CD4-positive, alpha-beta T cell treated with Interleukin-4 for 4 hours (primary cell): ENCODE measurements around the gene STPG1.
A peak's percentile ranks its signal among the peaks of the same experiment; 100 is the strongest.
"Not testable (repeated sequence)": the region's sequence is repeated elsewhere in the genome, so short reads cannot be mapped to it uniquely, and the experiment has no call there.

Experiments used
- DNase-seq: peaks from one replicate; pipeline ENCODE4 v3.0.0-alpha.2; 2020

STPG1 gene, protein sequence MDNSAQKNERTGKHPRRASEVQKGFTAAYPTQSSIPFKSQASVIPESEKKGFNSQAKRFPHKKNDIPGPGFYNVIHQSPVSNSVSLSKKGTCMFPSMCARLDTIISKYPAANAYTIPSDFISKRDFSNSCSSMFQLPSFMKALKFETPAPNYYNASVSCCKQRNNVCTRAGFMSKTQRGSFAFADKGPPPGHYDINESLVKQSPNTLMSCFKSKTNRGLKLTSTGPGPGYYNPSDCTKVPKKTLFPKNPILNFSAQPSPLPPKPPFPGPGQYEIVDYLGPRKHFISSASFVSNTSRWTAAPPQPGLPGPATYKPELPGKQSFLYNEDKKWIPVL

DNA sequence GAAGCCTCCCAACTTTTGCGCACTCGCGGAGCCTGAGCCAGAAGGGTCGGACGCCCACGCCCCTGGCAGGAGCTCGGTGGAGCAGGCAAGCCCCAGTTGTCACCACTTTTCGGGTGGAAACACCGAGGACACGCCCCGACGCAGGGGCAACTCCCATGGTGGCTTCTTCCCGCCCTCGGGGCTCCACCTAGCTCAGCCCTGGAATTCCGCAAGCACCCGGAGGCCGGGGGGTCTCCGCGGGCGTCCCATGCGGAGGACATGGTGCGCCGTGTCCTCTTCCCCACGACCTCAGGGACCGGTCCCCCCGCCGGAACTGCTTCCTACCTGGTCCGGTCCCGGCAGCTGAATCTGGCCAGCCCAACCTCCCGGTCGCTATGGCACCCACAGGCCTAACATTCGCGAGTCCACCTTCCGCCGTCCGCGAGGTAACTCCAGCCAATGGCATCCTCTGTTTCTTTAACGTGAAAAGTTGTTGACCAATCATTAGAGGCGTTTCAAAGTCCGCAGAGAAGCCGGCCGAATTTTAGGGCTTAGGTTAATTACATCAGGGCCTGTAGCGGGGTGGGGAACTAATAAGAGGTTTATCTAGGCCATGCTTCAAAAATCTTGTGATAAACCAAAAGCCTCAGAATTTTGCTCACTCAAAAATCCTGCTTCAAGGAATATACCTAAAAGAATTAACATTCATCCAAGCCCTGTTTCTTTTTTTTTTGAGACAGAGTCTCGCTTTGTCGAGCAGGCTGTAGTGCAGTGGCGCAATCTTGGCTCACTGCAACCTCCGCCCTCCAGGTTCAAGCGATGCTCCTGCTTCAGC is at the start of gene STPG1:
TSS of gene STPG1 (minus strand) at position 433 of the 814 bp plus-strand sequence. CDS start 12,394 bp downstream, outside the sequence.
- peak; percentile 89 for DNase-seq

DNA sequence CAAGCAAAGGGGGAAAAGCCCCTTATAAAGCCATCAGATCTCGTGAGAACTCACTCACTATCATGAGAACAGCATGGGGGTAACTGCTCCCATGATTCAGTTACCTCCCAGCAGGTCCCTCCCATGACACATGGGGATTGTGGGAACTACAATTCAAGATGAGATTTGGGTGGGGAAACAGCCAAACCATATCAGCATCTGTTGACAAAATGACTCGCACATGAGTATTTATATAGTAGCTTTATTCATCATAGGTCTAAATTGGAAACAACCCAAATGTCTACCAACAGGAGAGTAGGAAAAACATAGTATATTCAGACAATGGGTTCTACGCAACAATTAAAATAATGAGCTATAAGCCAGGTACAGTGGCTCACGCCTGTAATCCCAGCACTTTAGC is 48.5 kb upstream of the STPG1 start:
- not testable (repeated sequence) for DNase-seq

DNA sequence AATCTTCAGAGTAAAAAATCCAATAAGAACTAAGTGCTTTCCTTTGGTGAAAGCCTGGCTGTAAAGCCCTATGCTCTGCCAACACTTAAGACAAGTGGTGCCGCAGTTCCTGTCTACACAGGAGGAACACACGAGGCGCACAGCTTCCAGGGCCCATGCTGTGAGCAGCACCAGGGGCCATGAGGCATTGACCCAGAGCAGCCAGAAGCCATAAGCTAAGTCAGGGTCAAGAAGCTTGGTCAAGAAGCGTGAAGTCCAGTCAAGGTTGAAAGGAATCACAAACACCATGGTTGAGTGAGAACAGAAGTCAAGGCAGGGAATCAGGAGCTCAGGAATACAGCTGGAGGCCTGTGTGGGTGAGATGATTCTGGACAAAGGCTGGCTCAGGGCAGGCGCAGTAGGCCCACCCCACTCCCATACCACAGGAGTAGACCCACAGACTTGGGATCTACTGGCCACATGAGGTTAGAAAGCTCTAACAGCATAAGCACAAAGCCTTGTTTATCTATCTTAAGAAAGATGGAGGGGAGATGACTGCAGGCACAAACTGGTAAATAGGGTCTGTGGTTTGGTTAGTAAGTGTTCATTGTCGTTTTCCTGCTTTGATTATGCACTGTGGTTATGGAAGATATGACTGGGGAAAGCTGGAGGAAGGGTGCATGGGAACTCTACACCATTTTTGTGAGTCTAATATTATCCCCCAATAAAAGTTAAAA is 46.1 kb upstream of the STPG1 start:
- DNase-seq: no peak

DNA sequence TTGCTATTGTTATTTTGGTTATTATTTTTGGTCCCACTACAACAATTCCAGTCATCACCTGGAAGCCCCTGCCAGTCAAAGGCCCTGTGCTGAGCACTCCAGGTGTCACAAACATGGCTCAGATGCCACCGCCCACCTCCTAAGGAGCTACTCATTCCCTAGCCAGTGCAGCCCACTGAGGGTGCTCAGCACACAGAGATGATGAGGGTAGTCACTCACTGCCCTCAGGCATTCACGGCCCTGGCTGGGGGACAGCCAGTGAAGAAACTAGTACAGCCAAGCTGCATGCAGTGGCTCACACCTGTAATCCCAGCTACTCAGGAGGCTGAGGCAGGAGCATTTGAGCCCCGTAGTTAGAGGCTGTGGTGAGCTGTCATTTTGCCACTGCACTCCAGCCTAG is 44.3 kb upstream of the STPG1 start:
- no peak for DNase-seq

DNA sequence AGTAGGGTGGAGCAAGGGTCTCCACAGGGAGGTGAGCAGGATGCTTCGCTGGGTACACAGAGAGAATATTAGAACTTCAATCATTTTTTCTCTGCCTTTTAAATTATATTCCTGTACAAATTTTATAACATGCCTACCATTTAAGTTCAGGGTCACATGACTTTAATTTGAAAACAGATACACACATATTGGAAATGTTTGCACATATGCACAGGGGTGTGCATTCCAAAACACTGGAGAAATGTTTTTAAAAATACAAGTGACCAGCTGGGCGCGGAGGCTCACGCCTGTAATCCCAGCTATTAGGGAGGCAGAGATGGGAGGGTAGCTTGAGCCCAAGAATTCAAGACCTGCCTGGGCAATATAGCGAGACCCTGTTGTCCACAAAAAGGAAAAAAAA is 41.7 kb upstream of the STPG1 start:
- DNase-seq: no peak

DNA sequence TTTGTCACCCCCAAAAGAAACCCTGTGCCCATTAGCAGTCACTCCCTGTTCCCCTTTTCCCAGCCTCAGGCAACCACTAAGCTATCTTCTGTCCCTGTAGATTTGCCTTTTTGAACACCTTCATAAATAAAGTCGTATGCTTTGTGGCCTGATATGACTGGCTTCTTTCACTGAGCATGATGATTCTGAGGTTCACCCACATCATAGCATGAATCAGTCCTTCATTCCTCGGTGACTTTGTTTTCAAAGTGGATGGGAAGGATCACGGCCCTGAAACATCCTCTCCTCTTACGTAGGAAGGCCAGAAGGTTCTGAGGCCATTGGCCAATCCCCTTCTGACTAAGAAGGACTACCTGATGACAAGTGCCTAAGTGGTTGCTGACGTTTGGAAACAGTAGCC is 41.1 kb upstream of the STPG1 start:
- no peak for DNase-seq

DNA sequence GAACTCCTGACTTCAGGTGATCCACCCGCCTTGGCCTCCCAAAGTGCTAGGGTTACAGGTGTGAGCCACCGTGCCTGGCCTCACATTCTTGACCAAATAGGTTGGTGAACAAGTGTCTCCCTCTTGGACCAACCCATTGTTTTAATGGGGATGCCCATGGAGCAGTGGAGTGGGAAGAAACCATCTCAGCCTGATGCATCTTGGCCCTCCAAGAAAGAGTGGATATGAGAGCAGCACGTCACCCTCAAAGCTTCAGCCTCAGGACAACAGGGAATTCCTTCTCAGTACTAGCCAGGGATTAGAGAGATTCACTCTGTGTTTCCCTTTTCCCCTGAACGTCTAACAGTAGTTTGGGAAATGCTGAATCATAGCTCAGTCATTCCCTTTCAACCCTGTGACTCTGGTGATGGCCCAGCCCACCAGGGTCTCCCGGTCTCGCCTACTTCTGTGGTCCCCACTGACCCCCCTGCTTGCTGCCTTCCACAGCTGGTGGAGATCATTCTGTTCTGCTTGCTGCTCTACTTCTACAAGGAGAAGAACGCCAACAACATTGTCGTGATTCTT is 39.4 kb upstream of the STPG1 start:
- no peak for DNase-seq

DNA sequence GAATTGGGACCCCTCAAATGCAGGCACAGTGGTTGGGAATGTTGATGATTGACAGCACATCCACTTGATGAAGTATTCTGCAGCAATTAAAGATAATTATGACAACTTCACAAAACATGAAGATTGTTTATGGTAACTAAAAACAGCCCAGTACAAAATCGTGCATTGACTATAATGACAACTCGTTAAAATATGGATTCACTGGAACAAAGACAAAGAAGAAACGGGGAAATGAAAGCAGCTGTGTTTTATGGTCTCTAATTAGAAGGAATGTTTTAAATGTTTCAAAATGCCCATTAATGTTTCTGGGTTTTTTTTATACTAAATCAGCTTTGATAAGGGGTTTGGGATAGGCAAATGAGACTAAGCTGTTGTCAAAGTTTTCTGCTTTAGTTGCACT is 38.2 kb upstream of the STPG1 start:
- DNase-seq: no peak

DNA sequence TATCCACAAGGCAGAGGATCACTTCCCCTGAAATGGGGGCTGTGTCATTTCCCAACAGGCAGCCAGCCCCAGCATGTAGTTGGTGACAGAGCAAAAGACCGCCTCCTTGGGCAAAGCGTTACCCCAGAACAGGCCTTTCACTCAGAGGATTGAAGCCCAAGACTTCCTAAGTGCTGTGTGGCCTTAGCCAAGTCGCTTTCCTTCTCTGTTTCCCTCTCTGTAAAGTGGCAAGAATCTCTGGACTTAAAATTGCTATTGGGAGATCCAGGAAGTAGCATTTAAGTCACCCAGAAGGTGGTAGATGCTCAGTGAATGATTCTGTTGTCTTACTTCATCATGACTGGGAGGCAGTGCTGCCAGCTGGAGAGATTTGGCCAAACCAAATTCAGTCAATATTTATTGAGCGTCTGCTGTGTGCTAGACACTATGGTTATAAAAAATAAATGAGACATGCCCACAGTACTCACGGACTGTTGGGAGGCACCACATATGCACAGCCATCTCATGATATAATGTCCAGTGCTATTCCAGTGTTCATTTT is 37.3 kb upstream of the STPG1 start:
- no peak for DNase-seq

DNA sequence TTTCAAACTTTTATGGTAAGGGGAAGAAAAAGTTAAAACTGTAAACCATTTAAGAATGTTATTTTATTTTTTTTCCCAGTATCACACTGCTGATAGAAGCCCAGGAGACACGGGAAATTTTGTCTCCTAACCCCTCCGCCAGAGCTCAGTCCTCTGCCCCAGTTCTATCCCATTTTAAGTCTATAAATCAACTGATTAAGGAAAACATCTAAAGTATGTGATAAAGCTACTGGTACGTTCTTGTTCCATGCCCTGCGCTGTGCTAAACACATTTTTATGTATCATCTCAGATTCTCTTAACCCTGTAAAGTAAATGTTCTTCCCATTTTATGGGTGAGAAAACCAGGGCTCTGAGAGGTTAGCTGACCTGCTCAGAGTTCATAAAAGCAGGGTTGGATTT is 36.7 kb upstream of the STPG1 start:
- no peak for DNase-seq

DNA sequence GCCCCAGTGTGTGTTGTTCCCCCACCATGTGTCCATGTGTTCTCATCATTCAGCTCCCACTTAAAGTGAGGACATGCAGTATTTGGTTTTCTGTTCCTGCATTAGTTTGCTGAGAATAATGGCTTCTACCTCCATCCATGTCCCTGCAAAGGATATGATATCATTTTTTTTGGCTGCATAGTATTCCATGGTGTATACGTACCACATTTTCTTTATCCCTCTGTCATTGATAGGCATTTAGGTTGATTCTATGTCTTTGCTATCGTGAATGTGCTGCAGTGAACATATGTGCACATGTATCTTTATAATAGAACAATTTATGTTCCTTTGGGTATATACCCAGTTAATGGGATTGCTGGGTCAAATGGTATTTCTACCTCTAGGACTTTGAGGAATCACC is 32.9 kb upstream of the STPG1 start:
- not testable (repeated sequence) for DNase-seq

DNA sequence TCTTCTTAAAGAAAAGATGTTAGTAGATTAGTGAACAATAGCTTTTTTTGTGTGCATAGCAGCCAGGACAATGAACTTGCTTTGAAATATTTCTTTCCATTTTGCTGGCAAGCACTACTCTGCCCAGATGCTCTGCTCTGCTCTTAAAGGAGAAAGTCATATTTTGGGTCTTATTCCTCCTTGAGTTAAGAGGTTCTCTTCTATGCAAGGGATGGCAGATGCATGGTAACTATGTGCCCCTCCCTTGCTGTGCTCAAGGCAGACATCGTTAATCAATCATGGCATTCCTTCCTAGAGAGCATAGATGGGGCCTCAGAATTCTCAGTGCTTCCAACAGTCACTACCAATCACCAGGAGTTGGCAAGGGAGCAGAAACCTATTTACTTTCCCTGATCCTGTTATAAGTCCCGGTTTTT is 29.7 kb upstream of the STPG1 start:
- DNase-seq: no peak

DNA sequence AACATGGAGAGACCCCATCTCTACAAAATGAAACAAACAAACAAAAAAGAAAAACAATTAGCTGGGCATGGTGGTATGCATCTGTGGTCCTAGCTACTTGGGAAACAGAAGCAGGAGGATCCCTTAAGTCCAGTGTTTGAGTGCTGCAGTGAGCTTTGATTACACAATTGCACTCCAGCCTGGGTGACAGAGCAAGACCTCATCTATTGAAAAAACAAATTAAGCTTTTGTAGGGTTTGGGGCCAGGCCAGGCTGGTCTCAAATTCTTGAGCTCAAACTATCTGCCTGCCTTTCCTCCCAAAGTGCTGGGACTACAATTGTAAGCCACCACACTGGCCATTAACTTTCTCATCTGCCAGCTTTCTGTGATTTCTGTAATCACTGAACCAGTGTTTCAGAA is 29.2 kb upstream of the STPG1 start:
- no peak for DNase-seq

DNA sequence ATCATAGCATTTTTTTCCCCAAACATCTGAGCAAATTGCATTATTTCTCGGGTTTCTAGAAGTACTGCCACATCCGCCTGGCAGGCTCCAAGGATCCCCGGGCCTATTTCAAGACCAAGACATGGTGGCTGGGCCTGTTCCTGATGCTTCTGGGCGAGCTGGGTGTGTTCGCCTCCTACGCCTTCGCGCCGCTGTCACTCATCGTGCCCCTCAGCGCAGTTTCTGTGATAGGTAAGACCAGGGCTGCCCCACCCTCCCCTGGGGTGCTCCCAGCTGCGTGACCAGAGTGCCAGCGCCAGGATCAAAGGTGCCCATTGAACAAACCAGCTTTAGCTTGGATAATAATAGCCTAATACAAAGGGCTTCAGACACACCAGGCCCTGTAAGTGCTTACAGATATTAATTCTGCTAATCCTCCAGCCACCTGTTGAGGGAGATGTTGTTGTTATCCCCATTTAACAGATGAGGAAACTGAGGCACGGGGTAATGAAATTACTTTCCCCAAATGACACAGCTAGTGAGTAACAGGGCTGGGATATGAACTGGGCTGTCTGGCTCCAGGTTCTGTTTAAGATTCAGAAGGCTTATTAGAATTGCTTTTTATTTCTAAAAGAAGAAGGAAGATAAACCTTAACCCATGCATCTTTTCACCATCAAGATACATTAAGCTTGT is 28.6 kb upstream of the STPG1 start:
- no peak for DNase-seq

DNA sequence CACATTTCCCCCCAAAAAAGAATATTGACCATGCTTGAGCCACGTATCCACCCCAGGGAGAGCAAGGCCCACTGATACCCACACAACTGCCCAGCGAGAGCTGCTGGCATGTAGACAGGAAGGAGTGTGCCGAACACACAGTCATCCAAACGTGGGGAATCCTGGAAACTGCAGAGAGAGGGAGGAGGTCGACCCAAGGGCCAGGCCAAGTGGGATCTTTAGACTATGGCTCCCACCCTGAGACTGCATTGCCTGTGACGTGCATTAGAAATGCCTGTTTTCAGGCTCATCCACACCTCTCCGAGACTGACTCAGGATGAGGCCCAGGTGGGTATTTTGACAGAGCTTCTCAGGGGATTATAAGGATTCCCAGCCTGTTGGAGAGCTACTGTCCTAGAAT is 27.9 kb upstream of the STPG1 start:
- DNase-seq: no peak

DNA sequence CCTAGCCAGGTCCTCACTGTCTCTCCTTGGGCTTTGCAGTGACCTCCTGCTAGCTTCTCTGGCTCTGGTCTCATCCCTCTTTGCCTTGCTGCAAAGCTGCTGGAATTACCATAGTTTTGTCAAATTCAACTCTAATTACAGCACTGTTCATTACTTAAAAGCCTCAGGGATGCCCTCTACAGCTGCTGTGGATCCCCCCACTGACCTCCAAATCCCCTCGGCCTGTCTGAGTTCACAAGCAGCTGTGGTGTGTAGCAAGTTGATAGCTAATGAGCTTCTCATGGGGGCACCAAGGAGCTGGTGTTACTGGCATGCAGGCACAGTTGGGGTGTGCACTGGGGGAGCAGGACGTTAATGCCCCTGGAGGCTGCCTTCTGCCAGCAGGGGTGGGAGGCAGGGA is 26.9 kb upstream of the STPG1 start:
- no peak for DNase-seq

DNA sequence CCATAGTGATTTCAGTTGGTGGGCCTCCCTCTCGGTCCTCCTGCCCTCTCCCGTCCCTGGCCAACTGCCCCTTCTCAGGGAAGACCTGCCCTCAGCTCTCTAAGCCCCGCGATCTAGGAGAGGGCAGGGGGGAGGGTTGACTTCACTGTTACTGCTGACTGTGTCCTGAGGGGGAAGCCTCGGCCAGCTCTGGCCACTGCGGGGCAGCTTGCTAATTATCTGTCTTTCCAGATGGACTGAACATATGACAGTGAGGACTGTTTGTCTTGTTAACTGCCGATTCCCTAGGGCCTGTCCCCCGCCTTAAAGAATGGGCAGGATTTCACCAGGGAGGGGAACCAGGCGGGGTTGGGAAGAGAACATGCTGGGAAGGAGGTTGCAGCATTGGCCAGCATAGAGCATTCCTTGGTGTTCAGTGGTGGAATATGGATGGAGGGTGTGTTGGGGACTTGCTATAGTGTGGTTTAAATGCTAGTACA is 24.9 kb upstream of the STPG1 start:
- DNase-seq: no peak

DNA sequence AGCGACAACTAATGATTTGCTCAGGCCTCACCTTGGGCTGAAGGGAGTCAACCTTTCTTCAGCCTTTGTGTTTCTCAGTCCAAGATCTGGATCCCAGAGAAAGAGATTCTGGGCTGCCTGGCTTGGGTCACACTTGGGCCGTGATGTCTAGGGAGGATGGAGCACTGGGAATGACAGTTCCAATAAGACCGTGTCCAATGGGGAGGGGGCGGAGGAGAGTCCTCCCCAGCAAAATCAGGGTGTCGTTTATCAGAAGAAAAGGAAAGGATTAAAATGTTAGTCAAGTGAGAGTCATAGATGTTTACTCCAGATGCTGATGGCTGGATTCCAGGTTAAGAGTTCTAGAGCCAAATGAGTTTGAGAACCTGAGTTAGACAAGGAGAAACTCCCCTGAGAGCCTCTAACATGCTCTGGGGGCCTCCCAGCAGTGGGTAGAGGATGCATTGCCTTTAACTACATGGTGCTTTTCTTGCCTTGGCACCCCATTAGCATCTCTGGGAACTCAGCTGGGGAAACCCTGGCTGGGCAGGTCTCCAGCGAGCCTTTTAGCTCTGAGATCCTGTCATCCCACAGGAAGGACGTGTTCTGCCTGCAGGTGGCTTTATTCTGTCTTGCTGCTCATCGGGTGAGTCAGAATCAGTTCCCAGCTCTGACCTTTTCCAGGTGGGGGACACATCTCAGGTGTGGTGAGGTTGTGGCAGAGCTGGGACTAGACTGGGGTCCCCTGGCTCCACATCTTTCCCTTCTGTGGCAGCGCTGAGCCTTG is 24.2 kb upstream of the STPG1 start:
- no peak for DNase-seq

DNA sequence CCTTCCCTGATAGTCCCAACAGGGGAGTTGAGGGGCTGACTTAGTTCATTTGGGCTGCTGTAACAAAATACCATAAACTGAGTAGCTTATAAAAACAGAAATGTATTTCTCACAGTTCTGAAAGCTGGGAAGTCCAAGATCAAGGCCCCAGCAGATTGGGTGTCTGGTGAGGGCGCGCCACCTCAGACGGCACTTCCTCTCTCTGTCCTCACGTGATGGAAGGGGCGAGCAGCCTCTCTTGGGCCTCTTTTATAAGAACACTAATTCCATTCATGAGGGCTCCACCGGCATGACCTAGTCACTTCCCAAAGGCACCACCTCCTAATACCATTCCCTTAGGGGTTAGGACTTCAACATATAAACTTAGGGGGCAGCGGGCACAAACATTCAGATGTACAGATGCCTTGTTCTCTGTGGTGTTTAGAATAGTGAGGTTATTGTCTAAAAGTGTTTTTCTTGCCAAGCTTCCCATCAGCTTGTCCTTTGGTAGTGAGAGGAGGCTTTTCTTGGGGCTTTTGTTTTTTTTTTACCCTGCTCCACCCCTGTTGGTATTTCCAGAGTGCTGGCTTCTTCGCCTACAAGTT is 22.3 kb upstream of the STPG1 start:
- DNase-seq: no peak

DNA sequence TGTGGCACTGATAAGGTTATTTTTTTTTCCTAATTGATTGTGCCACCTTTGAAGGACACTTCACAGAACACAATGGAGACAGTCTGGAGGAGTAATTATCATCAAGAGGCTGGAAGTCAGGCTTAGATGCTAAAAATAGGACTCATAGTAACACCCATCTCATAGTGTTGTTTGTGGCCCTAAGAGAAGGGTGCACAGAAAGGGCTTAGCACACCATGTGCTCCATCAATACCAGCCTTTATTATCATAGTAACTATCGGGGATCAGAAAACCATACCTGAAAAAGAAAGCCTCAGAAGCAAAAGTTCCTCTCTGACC is 13.9 kb upstream of the STPG1 start:
- no peak for DNase-seq
